OCI-LY1 (cell line): ENCODE data around the gene PALMD.

Experiments used
- CTCF ChIP-seq: fragments of 200-600 bp; sonication (generic), shearing (Covaris generic); IDR thresholded peaks from 2 replicates; pipeline ENCODE4 v1.5.1; 2017; ENCODE audit warnings: mild to moderate bottlenecking, antibody characterized with exemption, low read length, moderate library complexity, mixed read lengths
- EZH2 ChIP-seq: fragments of 200-600 bp; sonication (generic), shearing (Covaris generic); IDR thresholded peaks from 2 replicates; pipeline ENCODE4 v1.8.0; 2017; ENCODE audit warnings: borderline replicate concordance, mixed run types, mild to moderate bottlenecking, antibody characterized with exemption, low read length, moderate library complexity, mixed read lengths

- TF ChIP-seq CTCF: no peak
- TF ChIP-seq EZH2: no peak
Measured at GRCh38 chr1:99713006-99713405, 67.1 kb downstream of the PALMD start.
